ENCODE data around the gene RHOD. TPM values are rescaled to one million over a fixed set of nuclear protein-coding genes. Genes with fewer than 3 reads are reported as not detected.

Gene RHOD
- total RNA-seq, 1 experiment from 2014 or later: 33.5 TPM

DNA sequence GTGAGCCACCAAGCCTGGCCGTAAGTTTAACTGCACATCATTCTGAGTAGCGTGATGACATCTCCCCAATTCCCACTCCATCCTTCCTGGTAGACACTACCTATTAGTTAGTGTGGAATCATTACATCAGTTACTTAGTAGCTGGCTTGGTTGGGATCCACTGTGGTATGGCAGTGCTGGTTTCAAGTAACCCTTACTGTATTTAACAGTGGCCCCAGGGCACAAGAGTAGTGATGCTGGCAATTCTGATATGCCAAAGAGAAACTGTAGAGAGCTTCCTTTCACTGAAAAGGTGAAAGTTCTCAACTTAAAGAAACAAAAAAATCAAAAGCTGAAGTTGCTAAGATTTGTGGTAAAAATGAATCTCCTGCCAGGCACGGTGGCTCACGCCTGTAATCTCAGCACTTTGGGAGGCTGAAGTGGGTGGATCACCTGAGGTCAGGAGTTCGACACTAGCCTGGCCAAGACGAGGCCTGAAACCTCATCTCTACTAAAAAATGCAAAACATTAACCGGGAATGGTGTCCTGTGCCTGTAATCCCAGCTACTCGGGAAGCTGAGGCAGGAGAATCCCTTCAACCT is 27.2 kb downstream of the RHOD start:
- H3K27me3 ChIP-seq (ENCODE audit: control insufficient read depth, insufficient read depth, low read length): no peaks in the 10 kb centered on the region
- no peak for ATAC-seq
- TF ChIP-seq, protein P1, sequence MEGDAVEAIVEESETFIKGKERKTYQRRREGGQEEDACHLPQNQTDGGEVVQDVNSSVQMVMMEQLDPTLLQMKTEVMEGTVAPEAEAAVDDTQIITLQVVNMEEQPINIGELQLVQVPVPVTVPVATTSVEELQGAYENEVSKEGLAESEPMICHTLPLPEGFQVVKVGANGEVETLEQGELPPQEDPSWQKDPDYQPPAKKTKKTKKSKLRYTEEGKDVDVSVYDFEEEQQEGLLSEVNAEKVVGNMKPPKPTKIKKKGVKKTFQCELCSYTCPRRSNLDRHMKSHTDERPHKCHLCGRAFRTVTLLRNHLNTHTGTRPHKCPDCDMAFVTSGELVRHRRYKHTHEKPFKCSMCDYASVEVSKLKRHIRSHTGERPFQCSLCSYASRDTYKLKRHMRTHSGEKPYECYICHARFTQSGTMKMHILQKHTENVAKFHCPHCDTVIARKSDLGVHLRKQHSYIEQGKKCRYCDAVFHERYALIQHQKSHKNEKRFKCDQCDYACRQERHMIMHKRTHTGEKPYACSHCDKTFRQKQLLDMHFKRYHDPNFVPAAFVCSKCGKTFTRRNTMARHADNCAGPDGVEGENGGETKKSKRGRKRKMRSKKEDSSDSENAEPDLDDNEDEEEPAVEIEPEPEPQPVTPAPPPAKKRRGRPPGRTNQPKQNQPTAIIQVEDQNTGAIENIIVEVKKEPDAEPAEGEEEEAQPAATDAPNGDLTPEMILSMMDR (IDR thresholded peaks at IDR 0.05): no peak
- TF ChIP-seq POLR2AphosphoS5 (IDR thresholded peaks at IDR 0.05; ENCODE audit: low read depth, low read length) (no peak), SIN3A (IDR thresholded peaks at IDR 0.05; ENCODE audit: borderline replicate concordance, insufficient read depth, low read depth, low read length) (no peak), TCF7L2 (IDR thresholded peaks at IDR 0.05; ENCODE audit: low read depth, low read length) (no peak)
- TF ChIP-seq, protein P2, sequence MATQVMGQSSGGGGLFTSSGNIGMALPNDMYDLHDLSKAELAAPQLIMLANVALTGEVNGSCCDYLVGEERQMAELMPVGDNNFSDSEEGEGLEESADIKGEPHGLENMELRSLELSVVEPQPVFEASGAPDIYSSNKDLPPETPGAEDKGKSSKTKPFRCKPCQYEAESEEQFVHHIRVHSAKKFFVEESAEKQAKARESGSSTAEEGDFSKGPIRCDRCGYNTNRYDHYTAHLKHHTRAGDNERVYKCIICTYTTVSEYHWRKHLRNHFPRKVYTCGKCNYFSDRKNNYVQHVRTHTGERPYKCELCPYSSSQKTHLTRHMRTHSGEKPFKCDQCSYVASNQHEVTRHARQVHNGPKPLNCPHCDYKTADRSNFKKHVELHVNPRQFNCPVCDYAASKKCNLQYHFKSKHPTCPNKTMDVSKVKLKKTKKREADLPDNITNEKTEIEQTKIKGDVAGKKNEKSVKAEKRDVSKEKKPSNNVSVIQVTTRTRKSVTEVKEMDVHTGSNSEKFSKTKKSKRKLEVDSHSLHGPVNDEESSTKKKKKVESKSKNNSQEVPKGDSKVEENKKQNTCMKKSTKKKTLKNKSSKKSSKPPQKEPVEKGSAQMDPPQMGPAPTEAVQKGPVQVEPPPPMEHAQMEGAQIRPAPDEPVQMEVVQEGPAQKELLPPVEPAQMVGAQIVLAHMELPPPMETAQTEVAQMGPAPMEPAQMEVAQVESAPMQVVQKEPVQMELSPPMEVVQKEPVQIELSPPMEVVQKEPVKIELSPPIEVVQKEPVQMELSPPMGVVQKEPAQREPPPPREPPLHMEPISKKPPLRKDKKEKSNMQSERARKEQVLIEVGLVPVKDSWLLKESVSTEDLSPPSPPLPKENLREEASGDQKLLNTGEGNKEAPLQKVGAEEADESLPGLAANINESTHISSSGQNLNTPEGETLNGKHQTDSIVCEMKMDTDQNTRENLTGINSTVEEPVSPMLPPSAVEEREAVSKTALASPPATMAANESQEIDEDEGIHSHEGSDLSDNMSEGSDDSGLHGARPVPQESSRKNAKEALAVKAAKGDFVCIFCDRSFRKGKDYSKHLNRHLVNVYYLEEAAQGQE (IDR thresholded peaks at IDR 0.05; ENCODE audit: insufficient read depth in 1 of 2, low read depth in 2 of 2, low read length in 1 of 2): no peak
- intact Hi-C loops (cut with micrococcal nuclease; ENCODE audit: unreplicated experiment): loop anchor here (5.0 kb wide), 1 partner anchor 83 kb away; no protein-coding TSS in a partner anchor
- peaks cover 6% of the 10 kb centered on the region for H3K4me1 ChIP-seq (ENCODE audit: control insufficient read depth, insufficient read depth, low read length)
- H3K27ac ChIP-seq (ENCODE audit: low read length): no peak overlapping the region
- ChIA-PET CTCF (no interaction called here), POLR2A (interaction anchor here (0.7 kb wide), 1 partner anchor 1301 kb away, joined by 5 read pairs; no protein-coding TSS in a partner anchor)
- no peak for DNase-seq (ENCODE audit: low read depth, low spot score)
- in situ Hi-C loops (cut with HindIII; ENCODE audit: low pct_unique_long_range_greater_than_20kb, low sequenced_read_pairs): no loop called here
- H3K4me3 ChIP-seq (ENCODE audit: low read depth in 2 of 2, low read length in 2 of 2): no peak overlapping the region
- no TSS peak for BruUV-seq (replicated peaks)
- H3K9me3 ChIP-seq (ENCODE audit: control insufficient read depth, insufficient read depth, low read depth, low read length): no peaks in the 10 kb centered on the region
- H3K36me3 ChIP-seq (ENCODE audit: control insufficient read depth, insufficient read depth, low read length): no peaks in the 10 kb centered on the region

DNA sequence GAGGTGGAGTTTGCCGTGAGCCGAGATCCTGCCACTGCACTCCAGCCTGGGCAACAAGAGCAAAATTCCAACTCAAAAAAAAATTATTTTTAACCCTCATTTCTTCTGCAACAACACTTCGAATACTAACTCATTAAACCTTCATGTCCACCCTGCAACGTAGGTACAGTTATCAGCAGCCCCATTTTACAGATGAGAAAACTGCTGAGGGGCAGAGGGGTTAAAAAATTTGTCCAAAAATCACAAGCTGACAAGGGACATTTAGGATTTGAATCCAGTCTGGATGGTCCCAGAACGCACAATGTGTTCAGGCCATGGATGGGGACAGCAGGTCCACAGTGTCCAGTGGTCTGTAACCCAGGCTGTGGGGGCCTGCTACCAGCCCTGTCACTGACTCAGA is 29.0 kb downstream of the RHOD start:
- in situ Hi-C loops (cut with HindIII; ENCODE audit: low pct_unique_long_range_greater_than_20kb, low sequenced_read_pairs): no loop called here
- no peak for ATAC-seq
- CTCF ChIA-PET: no interaction called here
- intact Hi-C loops (cut with micrococcal nuclease; ENCODE audit: unreplicated experiment): no loop called here
- Histone ChIP-seq H3K27me3 (ENCODE audit: control insufficient read depth, insufficient read depth, low read length) (no peaks in the 10 kb centered on the region), H3K36me3 (ENCODE audit: control insufficient read depth, insufficient read depth, low read length) (no peaks in the 10 kb centered on the region), H3K4me3 (ENCODE audit: low read depth in 2 of 2, low read length in 2 of 2) (no peak overlapping the region), H3K9me3 (ENCODE audit: control insufficient read depth, insufficient read depth, low read depth, low read length) (no peaks in the 10 kb centered on the region), H3K4me1 (ENCODE audit: control insufficient read depth, insufficient read depth, low read length) (peaks cover 6% of the 10 kb centered on the region), H3K27ac (ENCODE audit: low read length) (no peak overlapping the region)
- no peak for TF ChIP-seq POLR2AphosphoS5 (IDR thresholded peaks at IDR 0.05; ENCODE audit: low read depth, low read length)
- no peak for TF ChIP-seq SIN3A (IDR thresholded peaks at IDR 0.05; ENCODE audit: borderline replicate concordance, insufficient read depth, low read depth, low read length)
- TF ChIP-seq, protein P1 (IDR thresholded peaks at IDR 0.05): no peak
- TF ChIP-seq, protein P2 (IDR thresholded peaks at IDR 0.05; ENCODE audit: insufficient read depth in 1 of 2, low read depth in 2 of 2, low read length in 1 of 2): no peak
- no peak for TF ChIP-seq TCF7L2 (IDR thresholded peaks at IDR 0.05; ENCODE audit: low read depth, low read length)
- POLR2A ChIA-PET: no interaction called here
- no peak for DNase-seq (ENCODE audit: low read depth, low spot score)
- BruUV-seq (replicated peaks): no TSS peak
